T-helper 2 cell (primary cell): ENCODE measurements around the gene WDR59.
A peak's percentile ranks its signal among the peaks of the same experiment; 100 is the strongest.
"Not testable (repeated sequence)": the region's sequence is repeated elsewhere in the genome, so short reads cannot be mapped to it uniquely, and the experiment has no call there.

Experiments
- DNase-seq, 5 experiments: peaks; one replicate each; pipeline versions ENCODE4 v3.0.0 to v3.0.0-alpha.2; 2012 to 2022
- total RNA-seq, 2 donors: gene quantifications; one replicate each; lab custom pipeline; 2026; lab: John Stamatoyannopoulos, UW

WDR59 gene
- 54.5 to 54.6 reads per million in 2 donors for total RNA-seq

GRCh38 chr16:74984529-74985296, at the start of gene WDR59:
WDR59 (minus strand) TSS chr16:74985123; CDS start chr16:74985017, 106 bp downstream.
- DNase-seq: peak; percentile 90 to 100 (median 97)

GRCh38 chr16:75032655-75033054, 47.7 kb upstream of the WDR59 start:
- DNase-seq: no peak

- DNase-seq: peak in 1 of 5 experiments; percentile 15
These were observed 44.9 kb upstream of the WDR59 start for GRCh38 chr16:75029854-75030253.

GRCh38 chr16:75028544-75029135, 43.7 kb upstream of the WDR59 start:
- no peak for DNase-seq

GRCh38 chr16:75027520-75028300, 42.8 kb upstream of the WDR59 start:
- no peak for DNase-seq

GRCh38 chr16:75026892-75027391, 42.0 kb upstream of the WDR59 start:
- DNase-seq: no peak

GRCh38 chr16:75026239-75026891, 41.4 kb upstream of the WDR59 start:
- DNase-seq: not testable (repeated sequence)

GRCh38 chr16:75025761-75026160, 40.8 kb upstream of the WDR59 start:
- DNase-seq: no peak

- DNase-seq: no peak
These were observed 39.7 kb upstream of the WDR59 start for GRCh38 chr16:75024594-75024993.

GRCh38 chr16:75024182-75024581, 39.3 kb upstream of the WDR59 start:
- no peak for DNase-seq

- no peak for DNase-seq
These were observed 38.1 kb upstream of the WDR59 start for GRCh38 chr16:75023009-75023408.

- no peak for DNase-seq
These were observed 37.6 kb upstream of the WDR59 start for GRCh38 chr16:75022567-75022966.

- DNase-seq: no peak
These were observed 36.5 kb upstream of the WDR59 start for GRCh38 chr16:75021410-75021809.

- DNase-seq: no peak
These were observed 34.7 kb upstream of the WDR59 start for GRCh38 chr16:75019586-75019985.

GRCh38 chr16:75019007-75019406, 34.1 kb upstream of the WDR59 start:
- no peak for DNase-seq

- DNase-seq: no peak
These were observed 33.0 kb upstream of the WDR59 start for GRCh38 chr16:75017670-75018525.

- DNase-seq: not testable (repeated sequence)
These were observed 31.6 kb upstream of the WDR59 start for GRCh38 chr16:75016451-75017081.

GRCh38 chr16:75014318-75014717, 29.4 kb upstream of the WDR59 start:
- no peak for DNase-seq

GRCh38 chr16:75013123-75013522, 28.2 kb upstream of the WDR59 start:
- not testable (repeated sequence) for DNase-seq

- DNase-seq: peak in 1 of 5 experiments; percentile 28
These were observed 27.6 kb upstream of the WDR59 start for GRCh38 chr16:75012380-75013081.
